Mucosa of descending colon (tissue), 3 donors: ENCODE results near the gene ELL2. TPM values are rescaled to one million over a fixed set of nuclear protein-coding genes. Genes with fewer than 3 reads are reported as not detected.

Source experiments
- ATAC-seq: fragments of 200-7000 bp; cut with Tn5 transposase; one replicate; pipeline ENCODE4 v1.9.1; 2020; ENCODE audit warnings: mild to moderate bottlenecking, moderate library complexity
- DNase-seq, 3 donors: peaks; one replicate each; pipeline ENCODE4 v3.0.0-alpha.2; 2020
- H3K36me3 ChIP-seq: fragments of 200-600 bp; one replicate; pipeline ENCODE4 v1.8.0; 2021; ENCODE audit warnings: low read depth, mild to moderate bottlenecking
- H3K4me1 ChIP-seq: fragments of 200-600 bp; one replicate; pipeline ENCODE4 v1.8.0; 2021; ENCODE audit warnings: low read depth, mild to moderate bottlenecking
- H3K4me3 ChIP-seq: fragments of 200-600 bp; one replicate; pipeline ENCODE4 v1.8.0; 2021; ENCODE audit warnings: mild to moderate bottlenecking
- H3K9me3 ChIP-seq: fragments of 200-600 bp; one replicate; pipeline ENCODE4 v1.8.0; 2021; ENCODE audit warnings: mild to moderate bottlenecking
- intact Hi-C, 2 donors: fragments of 100-400 bp; cut with DNase I in 1 of 2; cut with micrococcal nuclease in 1 of 2; formaldehyde crosslinking; loops; one replicate each; pipeline versions ENCODE4 v1.11.0 to v1.11.1; 2022; cut with DNase I, micrococcal nuclease
- total RNA-seq, 3 donors: library from RNA; stranded (reverse); fragmentation: NEBNext Ultra II Directional in 2 of 3; extraction: Animal tissue kit (Norgen Biotek cat#: 25700) in 2 of 3; gene quantifications; one replicate each; pipeline versions ENCODE4 v1.2.1 to v1.2.4, GENCODE V29; 2021 to 2023
- TF ChIP-seq, protein P1 (sequence below): fragments of 200-600 bp; IDR thresholded peaks from one replicate; pipeline ENCODE4 v1.8.0; 2022; ENCODE audit warnings: antibody characterized with exemption, mild to moderate bottlenecking
- donor health status: DM: no; HTN: no; CAD: no; lungs with moderate emphysema.
- donor health status: DM: no; HTN: no; CAD: no.
- donor health status: DM: no; HTN: yes; CAD: no.

Gene ELL2
- total RNA-seq, 3 donors from 2014 or later: 26.9 to 42.7 (median 31.7) TPM

DNA sequence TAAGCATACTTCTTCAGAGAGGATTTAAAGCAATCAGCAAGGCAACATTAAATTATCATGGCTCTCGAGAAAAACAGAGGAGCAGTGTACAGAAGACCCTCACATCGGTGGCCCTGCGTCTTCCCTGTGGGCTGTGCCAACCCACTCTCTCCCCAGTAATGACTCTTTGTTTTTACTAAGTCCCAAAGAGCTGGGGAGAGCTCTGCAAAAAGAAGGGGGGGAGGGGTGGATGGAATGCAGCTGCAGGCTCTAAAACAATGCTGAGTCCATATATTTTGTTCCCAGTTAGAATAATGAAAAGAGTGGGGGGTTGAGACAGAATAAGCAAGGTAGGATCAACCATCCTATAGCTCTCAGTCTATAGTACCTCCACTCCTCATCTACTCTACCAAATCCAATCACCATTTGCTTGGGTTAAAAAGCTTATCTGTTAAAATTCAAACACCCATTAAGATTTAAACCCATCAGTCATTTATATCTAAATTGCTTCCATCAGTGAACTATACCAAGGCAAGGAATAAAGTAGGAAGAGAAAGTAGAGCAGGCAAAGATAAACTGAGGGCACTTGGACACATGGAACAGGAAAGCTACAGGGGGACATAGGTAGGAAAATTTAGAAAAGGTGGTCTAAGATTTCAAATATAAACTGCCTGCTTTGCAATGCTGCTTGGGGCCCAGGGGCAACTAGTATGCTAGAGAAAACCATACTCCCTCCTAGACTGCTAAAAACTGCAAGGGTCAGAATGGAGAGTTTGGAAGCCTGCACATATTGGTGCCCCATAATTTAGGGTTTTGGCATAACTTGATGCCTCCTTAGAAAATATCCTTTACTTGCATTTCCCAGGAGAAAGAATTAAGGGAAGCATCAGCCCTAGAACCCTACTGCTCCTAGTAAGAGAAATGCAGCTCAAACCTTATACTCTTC, 20.6 kb downstream of the ELL2 start:
- Histone ChIP-seq H3K4me3 (no peak overlapping the region), H3K36me3 (no peaks in the 10 kb centered on the region), H3K4me1 (no peaks in the 10 kb centered on the region), H3K9me3 (no peaks in the 10 kb centered on the region)
- TF ChIP-seq, protein P1, sequence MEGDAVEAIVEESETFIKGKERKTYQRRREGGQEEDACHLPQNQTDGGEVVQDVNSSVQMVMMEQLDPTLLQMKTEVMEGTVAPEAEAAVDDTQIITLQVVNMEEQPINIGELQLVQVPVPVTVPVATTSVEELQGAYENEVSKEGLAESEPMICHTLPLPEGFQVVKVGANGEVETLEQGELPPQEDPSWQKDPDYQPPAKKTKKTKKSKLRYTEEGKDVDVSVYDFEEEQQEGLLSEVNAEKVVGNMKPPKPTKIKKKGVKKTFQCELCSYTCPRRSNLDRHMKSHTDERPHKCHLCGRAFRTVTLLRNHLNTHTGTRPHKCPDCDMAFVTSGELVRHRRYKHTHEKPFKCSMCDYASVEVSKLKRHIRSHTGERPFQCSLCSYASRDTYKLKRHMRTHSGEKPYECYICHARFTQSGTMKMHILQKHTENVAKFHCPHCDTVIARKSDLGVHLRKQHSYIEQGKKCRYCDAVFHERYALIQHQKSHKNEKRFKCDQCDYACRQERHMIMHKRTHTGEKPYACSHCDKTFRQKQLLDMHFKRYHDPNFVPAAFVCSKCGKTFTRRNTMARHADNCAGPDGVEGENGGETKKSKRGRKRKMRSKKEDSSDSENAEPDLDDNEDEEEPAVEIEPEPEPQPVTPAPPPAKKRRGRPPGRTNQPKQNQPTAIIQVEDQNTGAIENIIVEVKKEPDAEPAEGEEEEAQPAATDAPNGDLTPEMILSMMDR: no peak
- ATAC-seq (no peak), DNase-seq (no peak)
- intact Hi-C loops: no loop called here

DNA sequence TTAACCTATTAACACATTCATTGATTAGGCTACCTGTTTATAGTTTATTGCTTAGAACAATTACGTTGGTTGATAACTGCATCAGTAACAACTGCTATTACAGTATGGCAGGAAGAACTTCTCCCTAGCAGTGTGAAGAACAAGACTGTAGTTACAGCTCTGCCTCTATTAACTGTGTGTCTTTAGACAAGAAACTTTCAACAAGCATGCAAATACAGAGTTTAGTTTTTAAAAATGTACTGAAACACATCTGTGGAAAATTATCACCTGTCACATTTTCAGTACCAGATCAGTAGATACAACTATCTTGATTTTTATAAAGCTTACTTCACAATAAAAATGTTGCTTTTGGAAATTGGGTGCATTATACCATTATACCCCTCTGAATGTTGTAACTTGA, 22.2 kb downstream of the ELL2 start:
- intact Hi-C loops: no loop called here
- no peak for DNase-seq
- H3K36me3 ChIP-seq: no peaks in the 10 kb centered on the region
- TF ChIP-seq, protein P1: no peak
- no peaks in the 10 kb centered on the region for H3K4me1 ChIP-seq
- H3K9me3 ChIP-seq: no peaks in the 10 kb centered on the region
- H3K4me3 ChIP-seq: no peak overlapping the region
- no peak for ATAC-seq

DNA sequence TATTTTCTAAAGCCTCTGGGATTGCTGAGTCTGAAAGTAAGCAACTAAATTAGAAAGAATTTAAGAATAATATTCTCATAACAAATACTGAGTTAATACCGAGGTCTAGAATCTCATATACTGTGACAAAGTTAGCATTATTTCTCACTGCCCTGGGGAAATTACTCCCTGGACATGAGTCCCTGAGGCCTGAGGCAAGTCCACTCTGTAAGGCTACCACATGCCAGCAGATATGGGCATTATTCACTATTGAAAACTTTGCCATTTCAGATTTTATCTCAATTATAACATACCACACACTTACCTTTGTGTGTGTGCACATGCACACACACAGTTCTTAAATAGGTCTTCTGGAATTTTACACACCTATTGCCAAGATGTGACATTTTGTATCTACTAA, 22.9 kb downstream of the ELL2 start:
- H3K9me3 ChIP-seq: no peaks in the 10 kb centered on the region
- no peaks in the 10 kb centered on the region for H3K36me3 ChIP-seq
- no peaks in the 10 kb centered on the region for H3K4me1 ChIP-seq
- intact Hi-C loops: no loop called here
- ATAC-seq: no peak
- DNase-seq: no peak
- H3K4me3 ChIP-seq: no peak overlapping the region
- TF ChIP-seq, protein P1: no peak

DNA sequence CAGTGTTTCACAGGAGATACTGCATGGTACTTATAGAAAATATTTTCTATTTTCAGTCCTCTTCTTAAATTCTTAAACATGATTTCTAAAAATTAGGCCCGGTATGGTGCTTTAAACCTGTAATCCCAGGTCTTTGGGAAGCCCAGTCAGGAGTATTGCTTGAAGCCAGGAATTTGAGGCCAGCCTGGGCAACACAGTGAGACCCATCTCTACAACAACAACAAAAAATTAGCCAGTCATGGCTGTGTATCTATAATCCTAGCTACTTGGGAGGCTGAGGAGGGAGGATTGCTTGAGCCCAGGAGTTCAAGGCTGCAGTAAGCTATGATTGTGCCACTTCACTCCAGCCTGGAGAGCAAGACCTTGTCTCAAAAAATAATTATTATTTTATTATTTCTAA, 23.3 kb downstream of the ELL2 start:
- H3K4me3 ChIP-seq: no peak overlapping the region
- no peaks in the 10 kb centered on the region for H3K36me3 ChIP-seq
- TF ChIP-seq, protein P1: no peak
- intact Hi-C loops: no loop called here
- H3K4me1 ChIP-seq: no peaks in the 10 kb centered on the region
- ATAC-seq (no peak), DNase-seq (no peak)
- no peaks in the 10 kb centered on the region for H3K9me3 ChIP-seq

DNA sequence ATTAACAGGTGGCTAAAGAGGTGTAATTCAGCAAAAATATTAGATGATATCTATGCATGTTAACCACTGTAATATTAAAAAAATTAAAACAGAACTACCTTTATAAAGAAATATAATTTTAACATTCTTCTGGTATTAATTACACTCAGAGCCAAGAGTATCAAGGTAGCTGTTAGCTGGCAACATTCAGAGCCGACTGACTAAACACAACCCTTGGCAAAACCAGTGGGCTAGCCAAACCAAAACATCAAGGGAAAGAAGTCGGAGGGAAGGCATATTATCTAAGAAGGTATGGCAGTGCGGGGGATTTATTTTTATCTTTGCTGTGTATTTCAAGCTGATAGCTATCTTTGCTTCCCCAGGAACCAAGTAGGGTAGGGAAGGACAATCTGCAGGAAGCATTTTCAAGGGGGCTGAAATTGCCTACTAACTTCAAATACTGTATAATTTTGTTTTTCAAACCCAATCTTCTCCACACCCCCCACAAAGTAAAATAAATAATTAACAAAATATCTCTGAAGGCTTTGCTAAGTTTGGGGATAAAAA, 24.0 kb downstream of the ELL2 start:
- DNase-seq: no peak
- no peaks in the 10 kb centered on the region for H3K36me3 ChIP-seq
- H3K9me3 ChIP-seq: no peaks in the 10 kb centered on the region
- no peak overlapping the region for H3K4me3 ChIP-seq
- intact Hi-C loops: no loop called here
- no peak for ATAC-seq
- no peaks in the 10 kb centered on the region for H3K4me1 ChIP-seq
- TF ChIP-seq, protein P1: no peak
